Measurements from ENCODE around the gene EXOC7.

EXOC7 gene

GRCh38 chr17:76138234-76138895 is 34.8 kb upstream of the EXOC7 start:
- DNase-seq: no peak

- no peak for DNase-seq
These were observed 34.0 kb upstream of the EXOC7 start for GRCh38 chr17:76137351-76138233.

- no peak for DNase-seq
These were observed 33.4 kb upstream of the EXOC7 start for GRCh38 chr17:76137001-76137350.

GRCh38 chr17:76136276-76137000 is 32.9 kb upstream of the EXOC7 start:
- DNase-seq: no peak

- DNase-seq: no peak
These were observed 32.2 kb upstream of the EXOC7 start for GRCh38 chr17:76135810-76136188.

- DNase-seq: no peak
These were observed 31.6 kb upstream of the EXOC7 start for GRCh38 chr17:76134911-76135809.

GRCh38 chr17:76132574-76133338 is 29.2 kb upstream of the EXOC7 start:
- no peak for DNase-seq

GRCh38 chr17:76131692-76132573 is 28.3 kb upstream of the EXOC7 start:
- DNase-seq: no peak

- DNase-seq: no peak
These were observed 27.6 kb upstream of the EXOC7 start for GRCh38 chr17:76131051-76131691.

GRCh38 chr17:76130473-76130872 is 26.9 kb upstream of the EXOC7 start:
- DNase-seq: no peak

- no peak for DNase-seq
These were observed 22.3 kb upstream of the EXOC7 start for GRCh38 chr17:76125922-76126321.

GRCh38 chr17:76125391-76125675 is 21.7 kb upstream of the EXOC7 start:
- DNase-seq: no peak

- DNase-seq: peak; percentile 25
These were observed 21.2 kb upstream of the EXOC7 start for GRCh38 chr17:76124582-76125390.

- no peak for DNase-seq
These were observed 20.4 kb upstream of the EXOC7 start for GRCh38 chr17:76123749-76124581.

GRCh38 chr17:76123191-76123499 is 19.6 kb upstream of the EXOC7 start:
- no peak for DNase-seq

GRCh38 chr17:76122431-76123190 is 19.0 kb upstream of the EXOC7 start:
- no peak for DNase-seq

- peak; percentile 17 for DNase-seq
These were observed 18.4 kb upstream of the EXOC7 start for GRCh38 chr17:76121932-76122430.

GRCh38 chr17:76120658-76121008 is 17.0 kb upstream of the EXOC7 start:
- DNase-seq: no peak
